ENCODE results near the gene NKAIN4. TPM values are rescaled to one million over a fixed set of nuclear protein-coding genes. Genes with fewer than 3 reads are reported as not detected.

The NKAIN4 gene
- total and polyA plus RNA-seq, 4 donors, result 0.05 TPM; not detected in 3

DNA sequence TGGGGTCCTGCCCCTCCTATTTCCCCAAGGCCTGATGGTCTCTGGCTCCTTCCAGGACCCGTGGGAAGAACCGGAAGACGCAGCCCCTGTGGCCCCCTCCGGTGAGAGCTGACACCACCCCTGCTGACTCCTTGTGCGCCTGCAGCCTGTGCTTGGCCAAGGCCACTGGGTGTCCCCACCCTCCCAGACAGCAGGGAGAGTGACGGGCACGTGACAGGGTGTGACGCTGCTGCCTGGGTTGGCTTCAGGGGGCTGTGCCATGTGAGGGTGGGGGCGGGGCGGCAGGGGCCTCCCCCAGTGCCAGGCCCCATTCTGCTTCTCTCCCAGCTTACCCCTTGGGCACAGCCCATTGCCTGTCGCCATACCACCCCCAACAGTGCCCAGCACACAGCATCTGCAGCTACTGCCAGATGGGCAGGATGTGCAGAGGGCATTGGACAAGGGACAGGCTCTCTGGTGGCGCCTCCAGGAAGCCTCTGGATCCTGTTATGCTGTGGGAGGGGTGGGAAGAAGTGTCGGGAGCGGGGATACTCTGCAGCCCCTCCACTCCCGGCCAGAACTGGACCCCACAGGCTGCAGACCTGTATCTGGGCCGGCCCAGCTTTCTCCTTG is 15.6 kb downstream of the NKAIN4 start:
- WGBS, result 65% methylated on average over 16 of the region's 16 CpGs
- Histone ChIP-seq H3K9me3 (ENCODE audit: control insufficient read depth in 4 of 4, low read length in 3 of 4) (no peaks in the 10 kb centered on the region), H3K9ac (ENCODE audit: low read depth in 1 of 2, low read length in 2 of 2) (no peak overlapping the region), H3K27me3 (ENCODE audit: control insufficient read depth in 4 of 4, insufficient read depth in 4 of 4, low read length in 3 of 4) (peaks cover 0 to 4% (median 0%) of the 10 kb centered on the region in 4 donors), H3K27ac (ENCODE audit: low read depth in 1 of 2, low read length in 2 of 2) (no peak overlapping the region), H3K36me3 (ENCODE audit: control insufficient read depth in 4 of 4, insufficient read depth in 3 of 4, low read depth in 1 of 4, low read length in 3 of 4) (no peaks in the 10 kb centered on the region), H3K4me1 (ENCODE audit: control insufficient read depth in 4 of 4, insufficient read depth in 4 of 4, low read length in 3 of 4) (no peaks in the 10 kb centered on the region), H3K4me3 (ENCODE audit: low read depth in 1 of 3, low read length in 3 of 3) (no peak overlapping the region)
- TF ChIP-seq NR2F2 (IDR thresholded peaks at IDR 0.05) (no peak), RAD21 (IDR thresholded peaks at IDR 0.05) (no peak), CTCF (IDR thresholded peaks at IDR 0.05; ENCODE audit: low read depth, low read length, missing input control) (no peak), YY1 (IDR thresholded peaks at IDR 0.05) (no peak), RXRA (IDR thresholded peaks at IDR 0.05) (no peak), HNF4G (IDR thresholded peaks at IDR 0.05) (no peak)
- TF ChIP-seq, protein P1, sequence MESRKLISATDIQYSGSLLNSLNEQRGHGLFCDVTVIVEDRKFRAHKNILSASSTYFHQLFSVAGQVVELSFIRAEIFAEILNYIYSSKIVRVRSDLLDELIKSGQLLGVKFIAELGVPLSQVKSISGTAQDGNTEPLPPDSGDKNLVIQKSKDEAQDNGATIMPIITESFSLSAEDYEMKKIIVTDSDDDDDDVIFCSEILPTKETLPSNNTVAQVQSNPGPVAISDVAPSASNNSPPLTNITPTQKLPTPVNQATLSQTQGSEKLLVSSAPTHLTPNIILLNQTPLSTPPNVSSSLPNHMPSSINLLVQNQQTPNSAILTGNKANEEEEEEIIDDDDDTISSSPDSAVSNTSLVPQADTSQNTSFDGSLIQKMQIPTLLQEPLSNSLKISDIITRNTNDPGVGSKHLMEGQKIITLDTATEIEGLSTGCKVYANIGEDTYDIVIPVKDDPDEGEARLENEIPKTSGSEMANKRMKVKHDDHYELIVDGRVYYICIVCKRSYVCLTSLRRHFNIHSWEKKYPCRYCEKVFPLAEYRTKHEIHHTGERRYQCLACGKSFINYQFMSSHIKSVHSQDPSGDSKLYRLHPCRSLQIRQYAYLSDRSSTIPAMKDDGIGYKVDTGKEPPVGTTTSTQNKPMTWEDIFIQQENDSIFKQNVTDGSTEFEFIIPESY (IDR thresholded peaks at IDR 0.05), result no peak
- TF ChIP-seq, protein P2, sequence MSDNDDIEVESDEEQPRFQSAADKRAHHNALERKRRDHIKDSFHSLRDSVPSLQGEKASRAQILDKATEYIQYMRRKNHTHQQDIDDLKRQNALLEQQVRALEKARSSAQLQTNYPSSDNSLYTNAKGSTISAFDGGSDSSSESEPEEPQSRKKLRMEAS (IDR thresholded peaks at IDR 0.05), result no peak
- DNase-seq (ENCODE audit: low spot score), result no peak

DNA sequence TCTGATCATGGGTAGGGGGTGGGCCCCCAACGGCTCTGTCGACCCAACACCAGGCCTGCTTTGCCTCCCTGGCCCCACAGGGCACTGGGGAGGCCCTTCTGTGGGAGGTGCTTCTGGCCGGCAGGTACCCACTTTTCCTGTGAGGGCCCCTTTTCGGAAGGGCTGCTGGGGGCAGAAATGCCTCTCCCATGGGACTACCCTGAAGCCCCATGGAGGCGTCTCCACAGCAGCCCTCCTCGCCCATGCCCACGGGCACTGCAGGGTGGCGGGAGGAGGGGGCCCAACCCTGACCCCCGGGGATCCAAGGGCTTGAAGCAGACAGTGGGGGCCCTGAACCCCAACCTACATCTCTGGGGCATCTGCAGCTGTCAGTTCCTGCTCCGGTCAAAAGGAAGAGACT is 16.2 kb downstream of the NKAIN4 start:
- Histone ChIP-seq H3K9ac (ENCODE audit: low read depth in 1 of 2, low read length in 2 of 2) (no peak overlapping the region), H3K4me1 (ENCODE audit: control insufficient read depth in 4 of 4, insufficient read depth in 4 of 4, low read length in 3 of 4) (no peaks in the 10 kb centered on the region), H3K4me3 (ENCODE audit: low read depth in 1 of 3, low read length in 3 of 3) (no peak overlapping the region), H3K9me3 (ENCODE audit: control insufficient read depth in 4 of 4, low read length in 3 of 4) (no peaks in the 10 kb centered on the region), H3K27me3 (ENCODE audit: control insufficient read depth in 4 of 4, insufficient read depth in 4 of 4, low read length in 3 of 4) (peaks cover 0 to 4% (median 0%) of the 10 kb centered on the region in 4 donors), H3K27ac (ENCODE audit: low read depth in 1 of 2, low read length in 2 of 2) (no peak overlapping the region), H3K36me3 (ENCODE audit: control insufficient read depth in 4 of 4, insufficient read depth in 3 of 4, low read depth in 1 of 4, low read length in 3 of 4) (no peaks in the 10 kb centered on the region)
- 83% methylated on average over 10 of the region's 10 CpGs for WGBS
- TF ChIP-seq, protein P3, sequence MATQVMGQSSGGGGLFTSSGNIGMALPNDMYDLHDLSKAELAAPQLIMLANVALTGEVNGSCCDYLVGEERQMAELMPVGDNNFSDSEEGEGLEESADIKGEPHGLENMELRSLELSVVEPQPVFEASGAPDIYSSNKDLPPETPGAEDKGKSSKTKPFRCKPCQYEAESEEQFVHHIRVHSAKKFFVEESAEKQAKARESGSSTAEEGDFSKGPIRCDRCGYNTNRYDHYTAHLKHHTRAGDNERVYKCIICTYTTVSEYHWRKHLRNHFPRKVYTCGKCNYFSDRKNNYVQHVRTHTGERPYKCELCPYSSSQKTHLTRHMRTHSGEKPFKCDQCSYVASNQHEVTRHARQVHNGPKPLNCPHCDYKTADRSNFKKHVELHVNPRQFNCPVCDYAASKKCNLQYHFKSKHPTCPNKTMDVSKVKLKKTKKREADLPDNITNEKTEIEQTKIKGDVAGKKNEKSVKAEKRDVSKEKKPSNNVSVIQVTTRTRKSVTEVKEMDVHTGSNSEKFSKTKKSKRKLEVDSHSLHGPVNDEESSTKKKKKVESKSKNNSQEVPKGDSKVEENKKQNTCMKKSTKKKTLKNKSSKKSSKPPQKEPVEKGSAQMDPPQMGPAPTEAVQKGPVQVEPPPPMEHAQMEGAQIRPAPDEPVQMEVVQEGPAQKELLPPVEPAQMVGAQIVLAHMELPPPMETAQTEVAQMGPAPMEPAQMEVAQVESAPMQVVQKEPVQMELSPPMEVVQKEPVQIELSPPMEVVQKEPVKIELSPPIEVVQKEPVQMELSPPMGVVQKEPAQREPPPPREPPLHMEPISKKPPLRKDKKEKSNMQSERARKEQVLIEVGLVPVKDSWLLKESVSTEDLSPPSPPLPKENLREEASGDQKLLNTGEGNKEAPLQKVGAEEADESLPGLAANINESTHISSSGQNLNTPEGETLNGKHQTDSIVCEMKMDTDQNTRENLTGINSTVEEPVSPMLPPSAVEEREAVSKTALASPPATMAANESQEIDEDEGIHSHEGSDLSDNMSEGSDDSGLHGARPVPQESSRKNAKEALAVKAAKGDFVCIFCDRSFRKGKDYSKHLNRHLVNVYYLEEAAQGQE (IDR thresholded peaks at IDR 0.05), result no peak
- TF ChIP-seq EGR1 (IDR thresholded peaks at IDR 0.05; ENCODE audit: low read depth in 2 of 2), result no peak
- TF ChIP-seq RXRA (IDR thresholded peaks at IDR 0.05), result no peak
- TF ChIP-seq HNF4A (conservative IDR thresholded peaks at IDR 0.05), result no peak
- no peak for TF ChIP-seq FOXA1 (IDR thresholded peaks at IDR 0.05)
- TF ChIP-seq, protein P1 (IDR thresholded peaks at IDR 0.05), result no peak
- TF ChIP-seq SP1 (IDR thresholded peaks at IDR 0.05), result no peak
- TF ChIP-seq TAF1 (conservative IDR thresholded peaks at IDR 0.05), result no peak
- TF ChIP-seq RAD21 (IDR thresholded peaks at IDR 0.05), result no peak
- TF ChIP-seq JUND (IDR thresholded peaks at IDR 0.05), result no peak
- no peak for TF ChIP-seq HNF4G (IDR thresholded peaks at IDR 0.05)
- no peak for TF ChIP-seq GABPA (IDR thresholded peaks at IDR 0.05 in 1 of 2, conservative IDR thresholded peaks at IDR 0.05 in 1 of 2)
- DNase-seq (ENCODE audit: low spot score), result no peak
